ENCODE results near the gene C1QTNF1. TPM values are rescaled to one million over a fixed set of nuclear protein-coding genes. Genes with fewer than 3 reads are reported as not detected.
"Not testable (repeated sequence)": the region's sequence is repeated elsewhere in the genome, so short reads cannot be mapped to it uniquely, and the experiment has no call there.

Gene C1QTNF1
- total RNA-seq, 1 donor from 2014 or later: 0.78 TPM

DNA sequence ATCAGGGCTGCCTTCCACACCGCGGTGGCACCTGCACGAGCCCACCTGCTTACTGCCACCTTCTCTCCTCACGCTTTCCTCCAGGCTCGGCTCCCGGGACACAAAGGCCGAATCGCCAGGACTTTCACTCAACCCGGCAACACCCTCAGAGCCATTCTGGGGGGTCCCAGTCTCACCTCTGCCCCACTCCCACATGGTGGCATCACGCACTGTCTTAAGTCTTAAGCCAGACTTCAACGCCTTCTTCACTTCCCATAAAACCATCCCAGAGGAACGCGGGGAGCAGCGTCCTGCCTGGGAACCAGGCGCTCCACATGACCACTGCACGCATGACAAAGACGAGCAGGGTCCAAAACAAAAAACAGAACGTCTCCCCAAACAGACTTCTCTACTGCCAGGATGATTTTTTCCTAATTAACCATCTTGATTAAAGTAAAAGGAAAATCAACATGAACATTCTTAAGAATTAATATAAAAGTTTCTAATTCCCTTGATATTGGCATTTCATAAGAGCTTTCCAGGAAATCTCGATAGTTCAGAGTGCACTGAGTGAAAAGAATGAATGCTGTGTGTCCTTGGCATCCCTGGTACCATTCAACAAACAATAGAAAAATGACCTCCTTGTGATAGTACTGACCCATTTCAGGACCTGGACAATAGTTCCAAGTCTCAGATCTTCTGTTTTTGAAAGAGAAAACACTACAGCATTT is 17.0 kb upstream of the C1QTNF1 start:
- DNase-seq: no peak

GRCh38 chr17:79007504-79008381 is 16.2 kb upstream of the C1QTNF1 start:
- no peak for DNase-seq

DNA sequence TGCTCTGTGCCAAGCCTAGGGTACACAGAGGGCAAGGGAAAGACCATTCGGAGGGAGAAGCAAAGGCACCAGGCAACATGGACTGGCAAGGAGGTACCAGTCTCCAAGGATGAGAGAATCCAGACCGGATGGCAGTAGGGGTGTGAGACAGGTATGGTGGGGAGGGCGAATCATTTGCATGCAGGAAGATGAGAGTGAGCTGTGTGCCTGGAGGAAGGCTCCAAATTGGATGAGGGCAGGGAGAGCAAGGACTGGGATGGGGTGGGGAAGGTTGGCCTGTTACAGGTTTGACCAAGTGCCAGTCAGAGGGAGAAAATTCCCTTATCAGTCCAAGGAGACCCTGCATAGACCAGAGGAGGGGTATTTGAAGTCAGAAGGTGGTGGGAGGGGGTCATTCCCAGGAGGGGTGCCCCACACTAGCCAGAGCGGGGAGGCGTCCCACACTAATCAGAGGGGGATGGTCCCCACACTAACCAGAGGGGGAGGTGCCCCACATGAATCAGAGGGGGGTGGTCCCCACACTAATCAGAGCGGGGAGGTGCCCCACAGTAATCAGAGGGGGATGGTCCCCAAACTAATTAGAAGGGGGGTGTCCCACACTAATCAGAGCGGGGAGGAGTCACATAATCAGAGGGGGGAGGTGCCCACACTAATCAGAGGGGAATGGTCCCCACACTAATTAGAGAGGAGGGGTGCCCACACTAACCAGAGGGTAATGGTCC is 15.1 kb upstream of the C1QTNF1 start:
- no peak for DNase-seq

DNA sequence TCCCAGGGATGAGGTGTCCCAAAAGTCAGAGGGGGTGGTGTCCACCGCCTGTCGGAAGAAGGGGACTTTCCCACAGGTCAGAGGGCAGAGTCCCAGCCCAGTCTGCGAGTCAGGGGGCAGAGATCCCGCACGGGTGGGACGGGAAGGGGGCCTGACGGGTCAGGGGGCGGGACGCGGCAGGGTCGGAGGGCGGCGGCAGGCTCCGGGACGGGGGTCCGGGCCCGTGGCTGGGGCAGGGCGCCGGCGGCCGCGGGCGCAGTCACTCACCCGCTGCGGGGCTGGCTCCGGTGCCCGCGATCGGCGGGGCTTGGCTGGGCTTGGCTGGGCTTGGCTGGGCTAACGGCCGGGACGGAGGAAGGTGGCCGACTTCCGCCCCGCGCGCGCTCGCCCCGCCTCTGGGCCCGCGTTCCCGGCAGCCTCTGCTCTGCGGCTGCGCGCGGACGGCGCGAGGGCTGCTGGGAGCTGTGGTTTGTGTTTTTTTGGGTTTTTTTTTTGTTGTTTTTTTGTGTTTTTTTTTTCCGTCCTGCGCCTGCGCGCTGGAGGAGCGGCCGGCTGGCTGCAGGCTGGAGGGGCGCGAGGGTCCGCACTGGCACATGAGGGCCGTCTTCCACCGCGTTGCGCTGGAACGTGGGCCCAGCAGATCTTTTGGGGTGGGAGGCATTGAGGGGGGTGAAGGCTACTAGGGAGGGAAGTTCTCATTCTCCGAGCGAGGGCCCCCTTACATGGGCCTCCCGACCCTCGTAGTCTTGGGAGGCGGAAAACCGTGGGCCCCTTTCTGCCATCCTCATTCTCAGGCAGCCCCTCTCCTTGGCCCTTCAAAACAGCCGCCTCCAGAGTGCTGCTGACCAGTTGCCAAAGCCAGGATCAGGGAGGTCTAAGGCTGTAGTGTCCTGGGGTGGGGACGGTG is 14.3 kb upstream of the C1QTNF1 start, which contains the start of gene CANT1:
Gene CANT1, minus strand, starts transcription at position 368 of the 907 bp plus-strand sequence. CDS start 12,142 bp downstream, outside the sequence.
- peak; percentile 47 for DNase-seq

- DNase-seq: no peak
Observed at GRCh38 chr17:79010304-79010646, 13.7 kb upstream of the C1QTNF1 start.

GRCh38 chr17:79011451-79012147 is 12.4 kb upstream of the C1QTNF1 start:
- no peak for DNase-seq

DNA sequence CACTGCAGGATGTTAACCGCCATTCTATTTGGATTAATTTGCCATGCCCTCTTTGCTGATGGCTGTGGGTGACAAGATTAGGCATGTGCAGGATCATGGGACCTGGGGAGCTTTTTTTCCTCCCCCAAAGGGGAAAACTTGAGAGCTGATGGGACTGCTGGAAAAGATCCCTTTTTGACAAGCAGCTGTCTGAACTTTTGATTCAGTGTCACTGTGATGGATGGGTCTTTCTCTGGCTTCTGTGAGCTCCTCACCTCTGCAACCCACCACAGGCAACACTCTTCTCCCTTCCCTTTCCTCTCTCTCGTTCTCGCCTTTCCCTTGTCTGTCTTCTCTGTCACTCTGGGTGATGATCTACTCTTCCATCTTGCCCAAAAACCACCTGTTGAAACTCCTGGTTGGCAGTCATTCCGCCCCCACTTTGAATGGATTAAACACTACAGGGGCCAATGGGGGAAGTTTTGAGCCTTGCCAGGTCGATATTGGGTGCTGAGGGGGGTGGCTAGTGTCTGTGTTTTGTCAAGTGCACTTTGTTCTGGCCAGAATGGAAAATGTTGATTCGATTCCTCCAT is 11.3 kb upstream of the C1QTNF1 start:
- no peak for DNase-seq

DNA sequence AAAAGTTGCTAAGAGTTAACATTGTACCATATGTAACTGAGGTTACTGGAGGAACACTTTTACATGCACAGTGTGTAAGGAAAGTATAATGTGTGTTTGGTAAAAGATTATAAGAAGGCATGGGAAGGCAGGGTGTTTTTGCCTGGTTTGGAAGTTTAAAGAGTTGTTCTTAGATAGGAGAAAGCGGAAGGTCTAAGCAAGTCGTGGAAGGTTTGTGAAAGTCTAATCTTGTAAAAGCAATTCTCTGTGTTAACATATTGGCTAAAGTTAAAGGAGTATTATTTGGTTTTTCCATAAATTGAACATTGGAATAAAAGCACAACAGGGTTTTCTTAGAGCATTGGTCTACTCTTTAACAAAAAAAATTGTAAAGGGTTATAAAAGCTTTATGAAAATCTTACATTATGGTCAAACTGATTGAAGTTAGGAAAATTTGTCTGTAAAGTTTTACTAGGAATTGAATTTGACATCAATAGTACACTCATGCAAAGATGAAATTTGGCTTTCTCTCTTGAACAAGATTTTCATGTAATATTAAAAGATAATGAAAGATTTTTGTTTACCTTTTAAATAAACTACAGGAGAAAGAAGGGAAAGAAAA is 9.7 kb upstream of the C1QTNF1 start:
- DNase-seq: no peak

DNA sequence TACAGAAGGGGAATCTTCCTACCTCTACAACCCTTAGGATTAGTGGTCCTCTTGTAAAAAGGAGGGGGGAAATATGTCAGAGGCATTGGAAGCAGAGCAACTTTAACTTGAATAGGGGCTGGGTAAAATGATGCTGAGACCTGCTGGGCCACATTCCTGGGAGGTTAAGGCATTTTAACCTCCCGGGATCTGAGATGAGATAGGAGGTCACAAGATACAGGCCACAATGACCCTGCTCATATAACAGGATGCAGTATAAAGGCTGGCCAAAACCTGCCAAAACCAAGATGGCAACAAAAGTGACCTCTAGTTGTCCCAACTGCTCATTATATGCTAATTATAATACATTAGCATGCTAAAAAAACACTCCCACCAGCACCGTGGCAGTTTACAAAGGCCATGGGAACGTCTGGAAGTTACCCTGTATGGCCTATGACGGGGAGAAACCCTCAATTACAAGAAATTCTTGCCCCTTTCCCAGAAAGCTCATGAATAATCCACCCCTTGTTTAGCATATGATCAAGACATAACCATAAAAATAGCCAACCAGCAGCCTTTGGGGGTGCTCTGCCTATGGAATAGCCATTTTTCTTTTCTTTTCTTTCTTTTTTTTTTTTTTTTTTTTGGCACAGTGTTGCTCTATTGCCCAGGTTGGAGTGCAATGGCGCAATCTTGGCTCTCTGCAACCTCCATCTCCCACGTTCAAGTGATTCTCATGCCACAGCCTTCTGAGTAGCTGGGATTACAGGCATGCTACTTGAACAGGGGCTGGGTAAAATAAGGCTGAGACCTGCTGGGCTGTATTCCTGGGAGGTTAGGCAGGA is 6.2 kb upstream of the C1QTNF1 start:
- DNase-seq: no peak

GRCh38 chr17:79018370-79018695 is 5.6 kb upstream of the C1QTNF1 start:
- no peak for DNase-seq

DNA sequence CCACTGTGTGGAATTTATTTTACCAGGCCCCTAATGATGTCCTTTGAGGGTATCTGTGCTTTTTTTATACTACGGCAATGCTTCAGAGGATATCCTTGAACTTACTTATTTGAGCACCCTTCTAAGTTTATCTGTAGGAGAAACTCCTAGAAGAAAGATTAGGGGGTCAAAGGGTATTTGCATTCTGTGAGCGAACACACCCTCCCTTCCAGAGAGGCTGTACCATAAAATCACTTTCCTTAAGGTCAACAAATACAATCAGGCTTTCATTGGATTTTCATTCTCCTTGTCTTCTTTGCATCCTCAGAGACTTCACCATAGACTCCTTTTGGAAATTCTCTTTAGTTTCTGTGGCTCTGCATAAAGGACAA is 4.7 kb upstream of the C1QTNF1 start:
- DNase-seq: no peak

GRCh38 chr17:79019632-79020584 is 4.1 kb upstream of the C1QTNF1 start:
- no peak for DNase-seq

DNA sequence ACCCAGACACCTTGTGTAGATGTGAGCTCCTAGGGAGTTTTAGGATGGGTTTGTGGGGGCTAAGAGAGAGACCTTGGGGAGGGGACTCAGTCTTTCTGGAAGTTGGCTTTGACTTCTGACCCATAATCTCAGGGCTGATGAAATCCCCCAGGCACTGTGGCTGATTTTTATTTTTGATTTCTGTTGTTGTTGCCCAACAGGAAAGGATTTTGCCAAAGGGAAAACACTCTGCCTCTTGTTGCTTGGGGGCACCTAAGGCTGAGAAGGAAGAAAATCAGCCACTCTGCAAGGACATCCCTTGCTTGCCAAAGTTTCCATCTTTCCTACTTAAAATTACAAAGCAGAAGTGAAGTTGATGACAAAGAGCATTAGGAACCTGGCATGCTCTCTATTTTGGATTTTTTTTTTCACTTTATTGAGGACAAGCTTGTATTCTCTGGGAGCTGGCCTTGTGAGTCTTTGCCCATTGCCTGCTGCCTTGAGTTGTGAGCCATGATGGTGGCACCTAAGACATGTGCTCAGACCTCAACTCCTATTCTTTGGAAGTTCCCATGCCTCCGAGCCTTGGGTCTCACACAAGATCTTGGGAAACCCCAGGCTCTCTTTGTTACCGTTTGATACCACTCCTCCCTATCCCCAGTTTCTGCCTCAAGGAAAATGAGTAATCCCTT is 3.2 kb upstream of the C1QTNF1 start:
- no peak for DNase-seq

GRCh38 chr17:79021929-79022328 is 2.0 kb upstream of the C1QTNF1 start:
- DNase-seq: not testable (repeated sequence)

DNA sequence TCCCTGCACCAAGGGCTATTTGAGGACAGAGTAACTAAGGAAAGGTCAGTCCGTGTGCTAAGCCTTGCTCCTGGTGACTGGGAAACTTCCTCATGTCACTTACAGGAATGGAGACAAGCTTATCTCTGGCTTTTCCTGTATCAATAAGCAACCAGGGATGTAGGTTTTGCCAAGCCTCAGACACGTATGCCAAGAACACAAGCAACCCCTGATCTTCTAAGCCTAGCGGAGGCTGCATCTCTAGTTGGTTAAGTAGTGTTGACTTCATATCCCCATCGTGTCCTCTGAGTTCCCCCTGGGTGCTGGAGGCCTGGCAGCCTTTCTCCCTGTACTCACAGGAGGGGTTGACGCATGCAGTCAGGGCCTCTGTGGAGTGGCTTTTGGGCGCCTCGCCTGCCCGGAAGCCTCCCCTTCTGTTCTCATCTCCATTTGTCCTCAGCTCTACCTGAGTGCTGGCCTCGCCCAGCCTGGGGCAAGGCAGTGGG is 1.4 kb upstream of the C1QTNF1 start:
- DNase-seq: no peak

- DNase-seq: no peak
Observed at GRCh38 chr17:79023180-79023705, 726 bp upstream of the C1QTNF1 start.

All from occipital lobe (tissue), 2 donors.